Pulmonary artery endothelial cell (primary cell): ENCODE data around the gene ZXDC. TPM values are rescaled to one million over a fixed set of nuclear protein-coding genes. Genes with fewer than 3 reads are reported as not detected.

ENCODE experiments used
- DNase-seq: peaks from one replicate; pipeline ENCODE4 v3.0.0-alpha.2; 2011; ENCODE audit warnings: low read depth, low spot score
- total RNA-seq: library from RNA; depleted of rRNA; stranded (reverse); fragments of >200 nt; gene quantifications from 2 replicates; pipeline ENCODE4 v1.2.3, GENCODE V29; 2014

ZXDC gene
- total RNA-seq, 1 donor from 2014 or later = 15.2 TPM

GRCh38 chr3:126510308-126510910, 34.7 kb upstream of the ZXDC start:
- DNase-seq = no peak

- no peak for DNase-seq
Observed at GRCh38 chr3:126509597-126510307, 34.1 kb upstream of the ZXDC start.

DNA sequence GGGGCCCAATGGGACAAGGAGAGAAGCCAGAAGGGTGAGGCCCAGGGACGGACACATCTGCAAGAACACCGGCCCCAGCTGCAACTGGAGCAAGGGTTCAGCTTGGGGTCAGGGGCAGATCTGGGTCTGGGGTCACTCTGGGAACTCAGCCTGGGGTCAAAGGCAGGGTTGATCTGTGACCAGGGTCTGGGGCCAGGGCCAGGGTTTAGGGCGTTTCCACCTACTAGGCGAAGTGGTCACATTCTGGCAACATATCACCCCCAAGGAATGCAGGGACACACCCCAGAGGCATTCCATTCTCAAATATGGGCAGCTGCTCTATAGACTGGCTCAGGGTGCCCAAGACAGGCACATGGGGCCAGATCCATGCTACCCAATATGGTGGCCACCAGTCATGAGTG, 32.9 kb upstream of the ZXDC start:
- DNase-seq = no peak

DNA sequence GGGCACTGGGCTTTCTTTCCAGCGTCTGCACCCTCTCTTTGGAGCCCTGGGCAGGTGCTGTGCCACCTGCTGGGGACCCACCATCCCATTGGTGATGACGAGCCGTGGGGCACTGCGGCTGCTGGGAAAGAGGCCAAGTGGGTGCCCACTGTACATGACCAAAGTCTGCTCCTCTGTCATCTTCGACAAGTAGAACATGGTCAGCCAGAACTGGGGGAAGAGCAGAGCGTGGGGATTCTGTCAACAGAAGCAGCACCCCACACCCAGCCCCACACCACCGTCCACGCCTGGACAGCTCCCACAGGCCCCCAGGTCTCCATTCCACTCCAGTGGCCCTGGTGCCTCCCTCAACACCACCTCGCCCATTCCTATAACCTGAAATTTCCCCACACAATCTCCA, 32.2 kb upstream of the ZXDC start:
- no peak for DNase-seq

DNA sequence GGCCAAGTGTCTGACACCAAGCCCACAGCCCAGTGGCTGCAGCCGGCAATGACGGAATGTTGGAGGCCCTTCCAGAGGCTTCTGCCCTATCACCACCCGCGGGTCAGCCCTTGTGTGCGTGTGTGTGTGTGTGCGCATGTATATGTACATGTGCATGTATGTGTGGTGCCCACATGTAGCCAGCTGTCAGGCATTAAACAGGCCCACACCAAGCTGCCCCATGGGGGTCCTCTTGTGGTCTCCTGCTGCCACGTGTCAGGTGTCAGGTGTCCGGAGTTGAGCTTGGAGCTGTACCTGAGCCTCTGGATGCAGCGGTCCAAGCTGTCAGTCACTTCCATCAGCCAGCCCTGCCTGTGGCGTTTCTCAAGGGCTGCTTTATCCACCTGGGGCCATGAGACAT, 28.0 kb upstream of the ZXDC start:
- DNase-seq = no peak

GRCh38 chr3:126502656-126503055, 27.0 kb upstream of the ZXDC start:
- DNase-seq = no peak

GRCh38 chr3:126501736-126502135, 26.0 kb upstream of the ZXDC start:
- no peak for DNase-seq

DNA sequence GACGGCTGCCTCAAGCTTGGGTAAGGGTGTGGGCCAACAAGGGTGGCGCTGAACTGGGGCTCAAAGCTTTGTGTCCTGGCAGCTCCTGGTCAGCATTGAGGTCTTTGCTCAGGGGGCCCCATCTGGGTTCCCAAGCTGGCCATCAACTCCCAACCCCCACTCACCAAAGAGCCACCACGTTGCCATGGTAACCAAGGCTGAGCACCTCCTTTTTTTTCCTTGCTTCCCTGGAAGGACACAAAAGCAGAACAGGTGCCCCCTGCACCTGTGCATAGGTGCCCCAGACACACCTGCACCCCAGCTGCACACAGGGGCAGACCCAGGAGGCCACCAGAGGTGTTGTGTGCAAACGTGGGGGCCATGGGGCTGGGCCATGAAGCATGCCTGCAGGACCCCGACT, 25.4 kb upstream of the ZXDC start:
- no peak for DNase-seq

- DNase-seq = no peak
Observed at GRCh38 chr3:126500016-126500415, 24.3 kb upstream of the ZXDC start.

- DNase-seq = no peak
Observed at GRCh38 chr3:126499401-126499800, 23.7 kb upstream of the ZXDC start.

- no peak for DNase-seq
Observed at GRCh38 chr3:126498929-126499328, 23.2 kb upstream of the ZXDC start.

GRCh38 chr3:126498461-126498860, 22.8 kb upstream of the ZXDC start:
- DNase-seq = no peak

- no peak for DNase-seq
Observed at GRCh38 chr3:126497956-126498355, 22.3 kb upstream of the ZXDC start.

GRCh38 chr3:126496894-126497850, 21.5 kb upstream of the ZXDC start:
- no peak for DNase-seq

- DNase-seq = no peak
Observed at GRCh38 chr3:126495786-126496185, 20.1 kb upstream of the ZXDC start.

GRCh38 chr3:126494970-126495230, 19.2 kb upstream of the ZXDC start:
- DNase-seq = no peak

DNA sequence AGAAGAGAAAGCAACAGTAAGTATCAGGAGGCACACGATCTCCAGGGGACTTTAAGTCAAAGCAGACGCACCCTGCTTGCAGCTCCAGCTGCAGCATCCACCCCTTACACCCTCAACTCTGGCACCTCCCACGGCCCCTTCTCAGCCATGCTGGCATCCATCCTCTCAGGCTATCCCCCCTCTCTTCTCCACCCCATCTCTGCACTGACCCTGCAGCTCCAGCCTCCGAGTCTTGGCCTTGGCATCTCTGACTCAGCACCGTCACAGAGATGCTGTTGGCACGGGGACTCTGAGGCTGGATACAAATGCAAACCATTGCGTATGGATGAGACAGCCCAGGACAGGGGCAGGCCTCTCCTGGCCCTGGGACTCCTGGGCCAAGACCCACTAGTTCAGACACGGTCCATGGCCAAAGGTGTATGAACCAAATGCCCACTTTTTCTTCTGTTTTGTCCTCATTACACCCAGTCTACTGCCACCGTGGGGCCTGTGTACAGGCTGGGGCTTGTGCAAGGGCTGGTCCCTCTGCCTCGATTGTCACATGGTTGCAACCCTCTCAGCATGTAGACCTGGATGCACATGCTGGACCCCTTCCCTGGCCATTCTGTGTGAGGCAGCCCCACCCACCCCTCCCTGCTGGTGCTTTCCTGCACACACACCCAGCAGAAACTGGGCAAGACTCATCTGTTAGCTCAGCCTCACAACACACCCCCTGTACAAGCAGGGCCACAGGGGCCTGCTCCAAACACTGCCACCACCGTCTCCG, 18.7 kb upstream of the ZXDC start:
- DNase-seq = no peak

- DNase-seq = no peak
Observed at GRCh38 chr3:126493739-126494138, 18.0 kb upstream of the ZXDC start.

- DNase-seq = no peak
Observed at GRCh38 chr3:126493051-126493450, 17.4 kb upstream of the ZXDC start.

DNA sequence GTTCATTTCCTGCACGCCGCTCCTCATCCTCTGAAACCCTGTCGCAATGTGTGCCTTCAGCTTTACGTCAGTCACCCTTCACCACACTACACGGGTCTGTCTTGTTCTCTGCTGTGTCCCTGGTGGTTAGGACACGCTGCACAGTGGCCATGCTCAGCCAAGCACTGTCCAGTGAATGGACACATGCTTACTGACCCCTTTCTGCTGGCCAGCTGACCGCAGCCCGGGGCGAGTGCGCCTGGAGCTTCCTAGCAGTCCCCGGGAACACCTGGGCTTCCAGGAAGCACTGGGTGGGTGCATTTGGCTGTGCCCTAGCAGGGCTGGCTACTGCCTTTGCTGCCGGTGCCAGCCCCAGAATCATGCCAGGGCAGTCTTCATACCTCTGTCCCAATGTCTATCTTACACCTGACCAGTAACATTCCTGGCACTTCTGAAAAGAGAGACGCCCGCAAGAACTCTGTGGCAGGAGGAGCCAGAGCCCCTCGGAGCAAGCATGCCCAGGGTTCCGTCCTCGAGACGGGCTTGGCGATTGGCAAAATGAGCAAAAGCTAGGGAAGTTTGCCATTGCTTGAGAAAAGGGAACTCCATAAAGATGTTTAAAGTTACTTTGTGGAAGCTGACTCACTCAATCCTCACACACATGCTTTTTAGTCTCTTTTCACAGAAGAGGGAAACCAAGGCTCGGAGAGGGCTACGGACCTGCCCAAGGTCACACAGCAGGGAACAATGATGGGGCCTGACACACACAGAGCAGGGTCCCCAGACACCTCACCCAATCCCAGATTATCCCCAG, 15.7 kb upstream of the ZXDC start:
- DNase-seq = no peak

DNA sequence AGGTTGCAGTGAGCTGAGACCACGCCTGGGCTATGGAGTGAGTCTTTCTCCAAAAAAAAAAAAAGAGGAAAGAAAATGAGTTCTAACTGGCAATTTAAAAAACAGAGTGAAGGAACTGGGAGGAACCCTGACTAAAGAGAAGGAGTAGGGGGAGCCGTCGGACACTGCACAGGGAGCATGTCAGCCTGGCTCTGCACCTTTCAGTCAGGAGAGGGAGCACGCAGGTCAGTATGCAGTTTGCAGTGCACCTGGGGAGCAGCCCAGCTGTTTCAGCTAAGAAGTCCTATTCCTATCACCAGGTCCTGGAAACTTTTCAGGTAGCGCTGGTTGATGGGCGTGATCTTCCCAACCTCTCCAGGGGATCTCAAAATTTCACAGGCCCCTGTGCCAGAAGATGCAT, 14.9 kb upstream of the ZXDC start:
- no peak for DNase-seq
